ENCODE data around the gene JUN.

- TF ChIP-seq CTCF (conservative IDR thresholded peaks at IDR 0.05; ENCODE audit: low read depth, low read length), result no peak
- no peak for TF ChIP-seq EZH2 (IDR thresholded peaks at IDR 0.05; ENCODE audit: borderline replicate concordance, low read depth, low read length, poor library complexity, severe bottlenecking)
These were observed 29.7 kb downstream of the JUN start for GRCh38 chr1:58754073-58754613.
